ENCODE results near the gene HAS3.

HAS3 gene

GRCh38 chr16:69114976-69115355 is 9.5 kb downstream of the HAS3 start (continued):
- TF ChIP-seq INSM2 (tag by site-specific recombination; IDR thresholded peaks at IDR 0.05) (no peak), ZNF324 (tag by site-specific recombination; IDR thresholded peaks at IDR 0.05) (no peak), ZNF335 (tag by site-specific recombination; conservative IDR thresholded peaks at IDR 0.05) (no peak), GLIS2 (tag by site-specific recombination; IDR thresholded peaks at IDR 0.05) (no peak), PRDM10 (tag by site-specific recombination; IDR thresholded peaks at IDR 0.05) (no peak), REST (tag by site-specific recombination; IDR thresholded peaks at IDR 0.05) (no peak), OVOL3 (tag by site-specific recombination; IDR thresholded peaks at IDR 0.05) (no peak)

- TF ChIP-seq ZNF394 (tag by site-specific recombination; IDR thresholded peaks at IDR 0.05; ENCODE audit: borderline replicate concordance): no peak
- TF ChIP-seq GLIS1 (tag by site-specific recombination; IDR thresholded peaks at IDR 0.05): no peak
- no peaks in the 10 kb centered on the region for H3K4me1 ChIP-seq (ENCODE audit: control insufficient read depth, insufficient read depth, low read length)
- no peak overlapping the region for H3K4me3 ChIP-seq (ENCODE audit: low read depth, low read length)
- H3K27ac ChIP-seq (ENCODE audit: extremely low read depth, low read depth, low read length): no peak overlapping the region
- H3K36me3 ChIP-seq (ENCODE audit: control insufficient read depth in 2 of 2, insufficient read depth in 1 of 2, low read length in 2 of 2): peaks cover 0 to 70% of the 10 kb centered on the region in 2 experiments; a peak in 1 of 3 replicates
- POLR2A ChIA-PET: no interaction called here
- H3K9me3 ChIP-seq (ENCODE audit: control insufficient read depth, insufficient read depth, low read depth, low read length): no peaks in the 10 kb centered on the region
- CTCF ChIA-PET: interaction anchor here (1.0 to 5.6 kb wide), 2 partner anchors 9 to 26 kb away, joined by 3 to 57 read pairs; no protein-coding TSS in a partner anchor
Measured at GRCh38 chr16:69115361-69115760, 9.9 kb downstream of the HAS3 start.

- Histone ChIP-seq H3K4me3 (ENCODE audit: low read depth, low read length) (no peak overlapping the region), H3K27ac (ENCODE audit: extremely low read depth, low read depth, low read length) (no peak overlapping the region), H3K4me1 (ENCODE audit: control insufficient read depth, insufficient read depth, low read length) (no peaks in the 10 kb centered on the region), H3K36me3 (ENCODE audit: control insufficient read depth in 2 of 2, insufficient read depth in 1 of 2, low read length in 2 of 2) (peaks cover 0 to 72% of the 10 kb centered on the region in 2 experiments; a peak in 1 of 3 replicates), H3K9me3 (ENCODE audit: control insufficient read depth, insufficient read depth, low read depth, low read length) (no peaks in the 10 kb centered on the region)
- ChIA-PET CTCF (interaction anchor here (1.4 to 5.6 kb wide), 2 partner anchors 8 to 213 kb away, joined by 4 to 57 read pairs; no protein-coding TSS in a partner anchor), POLR2A (no interaction called here)
- no peak for TF ChIP-seq ZNF10 (tag by site-specific recombination; IDR thresholded peaks at IDR 0.05)
- TF ChIP-seq EGR2 (tag by site-specific recombination; IDR thresholded peaks at IDR 0.05; ENCODE audit: low read depth): no peak
- no peak for TF ChIP-seq ZNF202 (tag by site-specific recombination; IDR thresholded peaks at IDR 0.05; ENCODE audit: borderline replicate concordance)
- TF ChIP-seq ZNF148 (tag by site-specific recombination; IDR thresholded peaks at IDR 0.05; ENCODE audit: borderline replicate concordance): no peak
- no peak for TF ChIP-seq ZNF658 (tag by site-specific recombination; IDR thresholded peaks at IDR 0.05)
- TF ChIP-seq TRIM28 (IDR thresholded peaks at IDR 0.05; ENCODE audit: borderline replicate concordance, low read length): no peak
Measured at GRCh38 chr16:69115837-69116236, 10.4 kb downstream of the HAS3 start.
